ENCODE measurements around the gene GADD45A.
"Not testable (repeated sequence)": the region's sequence is repeated elsewhere in the genome, so short reads cannot be mapped to it uniquely, and the experiment has no call there.

Gene GADD45A

DNA sequence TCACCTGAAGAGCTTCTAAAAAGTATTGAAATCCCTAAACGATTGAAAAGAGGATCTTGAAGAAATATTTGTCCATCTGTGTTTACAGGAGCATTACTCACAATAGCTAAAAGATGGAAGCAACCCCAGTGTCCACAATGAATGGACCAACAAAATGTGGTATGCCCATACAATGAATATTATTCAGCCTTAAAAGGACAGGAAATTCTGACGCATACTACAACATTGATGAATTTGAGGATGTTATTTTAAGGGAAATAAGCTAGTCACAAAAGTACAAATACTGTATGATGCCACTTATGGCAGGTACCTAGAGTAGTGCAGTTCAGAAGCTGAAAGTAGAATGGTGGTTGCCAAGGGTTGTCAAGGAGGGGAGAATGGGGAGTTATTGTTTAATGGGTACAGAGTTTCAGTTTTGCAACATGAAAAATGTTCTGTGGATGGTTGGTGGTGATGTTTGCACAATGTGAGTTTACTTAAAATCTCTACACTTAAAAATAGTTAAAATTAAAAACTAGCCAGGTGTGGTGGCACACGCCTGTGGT is 37.1 kb upstream of the GADD45A start:
- DNase-seq (ENCODE audit: low read depth, low spot score), result no peak
- no peaks in the 10 kb centered on the region for H3K9me3 ChIP-seq (ENCODE audit: low read depth, low read length)
- H3K9ac ChIP-seq (ENCODE audit: insufficient read length), result no peak overlapping the region
- no peak for TF ChIP-seq EZH2 (IDR thresholded peaks at IDR 0.05)
- TF ChIP-seq POLR2AphosphoS5 (IDR thresholded peaks at IDR 0.05; ENCODE audit: borderline replicate concordance, low read depth, low read length), result no peak
- no peak for TF ChIP-seq FOXP2 (optimal IDR thresholded peaks at IDR 0.05; ENCODE audit: control extremely low read depth, extremely low read length, insufficient read depth)
- H3K4me3 ChIP-seq, result no peak overlapping the region
- H3K27ac ChIP-seq, result no peak overlapping the region
- H3K36me3 ChIP-seq (ENCODE audit: insufficient read depth, low read length), result no peaks in the 10 kb centered on the region

DNA sequence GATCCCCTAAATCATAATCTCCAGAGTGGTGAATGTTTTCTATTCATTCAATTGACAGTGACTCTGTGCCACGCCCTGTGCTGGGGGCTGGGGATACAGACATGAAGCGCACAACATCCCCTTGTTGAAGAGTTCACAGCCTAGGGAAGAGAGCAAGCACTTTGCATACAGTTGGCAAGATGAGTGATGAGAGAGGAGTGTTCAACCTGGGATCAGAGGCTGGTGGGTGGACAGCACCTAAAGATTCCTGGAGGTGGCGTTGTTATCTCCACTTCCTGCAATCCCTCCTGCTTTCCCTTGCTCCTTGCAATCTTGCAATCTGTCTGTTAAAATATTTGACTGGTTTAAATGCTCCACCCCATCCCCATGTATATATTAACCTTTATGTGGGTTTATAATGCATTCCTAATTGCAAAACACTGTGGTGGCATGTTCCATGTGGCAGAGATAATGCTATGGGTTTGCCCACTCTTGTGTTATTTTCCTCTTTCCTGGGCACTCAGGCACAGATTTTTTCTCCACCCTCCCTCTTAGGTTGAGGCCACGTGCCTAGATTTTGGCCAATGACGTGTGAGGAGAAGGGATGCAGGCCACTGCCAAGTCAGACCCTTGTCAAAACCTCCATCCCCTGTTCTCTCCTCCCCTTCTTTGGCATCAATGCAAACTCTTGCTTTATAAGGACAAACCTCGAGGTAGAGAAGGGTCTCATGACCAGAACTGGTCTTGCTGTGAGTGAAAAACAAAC is 36.2 kb upstream of the GADD45A start:
- TF ChIP-seq EZH2 (IDR thresholded peaks at IDR 0.05) (no peak), POLR2AphosphoS5 (IDR thresholded peaks at IDR 0.05; ENCODE audit: borderline replicate concordance, low read depth, low read length) (no peak), FOXP2 (optimal IDR thresholded peaks at IDR 0.05; ENCODE audit: control extremely low read depth, extremely low read length, insufficient read depth) (no peak)
- no peaks in the 10 kb centered on the region for H3K9me3 ChIP-seq (ENCODE audit: low read depth, low read length)
- DNase-seq (ENCODE audit: low read depth, low spot score), result no peak
- H3K36me3 ChIP-seq (ENCODE audit: insufficient read depth, low read length), result no peaks in the 10 kb centered on the region
- no peak overlapping the region for H3K27ac ChIP-seq
- no peak overlapping the region for H3K9ac ChIP-seq (ENCODE audit: insufficient read length)
- no peak overlapping the region for H3K4me3 ChIP-seq

DNA sequence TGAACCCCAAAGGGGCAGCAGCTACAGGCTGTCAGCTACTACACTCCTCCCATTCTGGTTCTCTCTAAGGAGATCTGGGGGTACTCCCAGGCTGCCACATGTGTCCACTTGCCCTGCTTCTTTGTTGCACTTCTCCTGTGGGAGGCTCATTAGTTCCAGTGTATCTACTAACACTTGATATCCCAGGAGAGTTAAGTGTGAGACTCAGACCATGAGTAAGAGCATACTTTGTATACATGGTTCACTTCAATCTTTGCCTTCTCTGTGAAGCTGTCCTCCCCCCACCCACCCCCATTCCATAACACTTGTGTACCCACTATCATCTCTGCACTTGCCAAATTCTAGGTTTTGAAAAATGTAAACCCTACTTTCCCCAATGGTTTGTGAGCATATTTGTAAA is 34.9 kb upstream of the GADD45A start:
- Histone ChIP-seq H3K4me3 (no peak overlapping the region), H3K36me3 (ENCODE audit: insufficient read depth, low read length) (no peaks in the 10 kb centered on the region), H3K9me3 (ENCODE audit: low read depth, low read length) (no peaks in the 10 kb centered on the region), H3K9ac (ENCODE audit: insufficient read length) (no peak overlapping the region), H3K27ac (no peak overlapping the region)
- TF ChIP-seq EZH2 (IDR thresholded peaks at IDR 0.05), result no peak
- no peak for TF ChIP-seq FOXP2 (optimal IDR thresholded peaks at IDR 0.05; ENCODE audit: control extremely low read depth, extremely low read length, insufficient read depth)
- TF ChIP-seq POLR2AphosphoS5 (IDR thresholded peaks at IDR 0.05; ENCODE audit: borderline replicate concordance, low read depth, low read length), result no peak
- no peak for DNase-seq (ENCODE audit: low read depth, low spot score)

DNA sequence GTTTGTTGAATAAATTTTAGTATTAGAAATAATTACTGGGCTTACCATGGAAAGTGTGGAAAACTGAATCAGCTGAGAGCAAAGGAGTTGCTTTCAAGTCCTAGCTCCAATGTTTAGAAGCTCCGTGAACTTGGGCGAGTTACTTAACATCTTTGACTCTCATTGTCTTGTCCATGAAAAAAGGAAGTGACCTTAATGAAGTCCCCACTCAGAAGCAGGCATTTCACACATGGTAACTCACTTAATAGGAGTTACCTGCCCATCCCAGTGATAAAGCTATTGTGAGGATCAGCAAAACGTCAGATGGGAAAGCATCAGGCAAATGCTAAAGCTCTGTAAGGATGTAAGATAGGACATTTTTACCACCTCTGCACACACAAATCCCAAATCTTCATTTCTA is 34.0 kb upstream of the GADD45A start:
- no peak overlapping the region for H3K4me3 ChIP-seq
- H3K9me3 ChIP-seq (ENCODE audit: low read depth, low read length), result no peaks in the 10 kb centered on the region
- H3K27ac ChIP-seq, result no peak overlapping the region
- H3K9ac ChIP-seq (ENCODE audit: insufficient read length), result no peak overlapping the region
- no peaks in the 10 kb centered on the region for H3K36me3 ChIP-seq (ENCODE audit: insufficient read depth, low read length)
- no peak for DNase-seq (ENCODE audit: low read depth, low spot score)
- TF ChIP-seq EZH2 (IDR thresholded peaks at IDR 0.05) (no peak), FOXP2 (optimal IDR thresholded peaks at IDR 0.05; ENCODE audit: control extremely low read depth, extremely low read length, insufficient read depth) (no peak)

DNA sequence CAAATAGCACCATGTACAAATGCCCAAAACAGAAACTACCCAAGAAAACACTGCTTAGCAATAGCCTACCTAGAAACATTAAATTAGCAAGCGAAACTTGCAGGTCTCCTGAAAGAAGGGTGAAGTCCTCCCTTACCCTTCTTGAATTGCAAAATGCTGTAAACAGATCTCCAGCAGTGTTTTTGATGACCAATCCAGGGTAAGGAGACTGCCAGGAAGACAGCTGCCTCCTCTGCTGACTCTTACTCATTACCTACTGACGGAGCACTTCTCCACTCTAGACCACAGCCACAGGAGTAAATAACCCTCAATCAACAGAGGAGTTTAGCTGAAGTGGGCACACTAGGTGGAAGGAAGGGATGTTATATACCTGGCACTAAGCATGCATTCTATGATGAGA is 32.2 kb upstream of the GADD45A start:
- Histone ChIP-seq H3K4me3 (no peak overlapping the region), H3K27ac (no peak overlapping the region), H3K9ac (ENCODE audit: insufficient read length) (no peak overlapping the region), H3K9me3 (ENCODE audit: low read depth, low read length) (no peaks in the 10 kb centered on the region), H3K36me3 (ENCODE audit: insufficient read depth, low read length) (no peaks in the 10 kb centered on the region)
- no peak for DNase-seq (ENCODE audit: low read depth, low spot score)
- TF ChIP-seq FOXP2 (optimal IDR thresholded peaks at IDR 0.05; ENCODE audit: control extremely low read depth, extremely low read length, insufficient read depth) (no peak), EZH2 (IDR thresholded peaks at IDR 0.05) (no peak), POLR2AphosphoS5 (IDR thresholded peaks at IDR 0.05; ENCODE audit: borderline replicate concordance, low read depth, low read length) (no peak)

DNA sequence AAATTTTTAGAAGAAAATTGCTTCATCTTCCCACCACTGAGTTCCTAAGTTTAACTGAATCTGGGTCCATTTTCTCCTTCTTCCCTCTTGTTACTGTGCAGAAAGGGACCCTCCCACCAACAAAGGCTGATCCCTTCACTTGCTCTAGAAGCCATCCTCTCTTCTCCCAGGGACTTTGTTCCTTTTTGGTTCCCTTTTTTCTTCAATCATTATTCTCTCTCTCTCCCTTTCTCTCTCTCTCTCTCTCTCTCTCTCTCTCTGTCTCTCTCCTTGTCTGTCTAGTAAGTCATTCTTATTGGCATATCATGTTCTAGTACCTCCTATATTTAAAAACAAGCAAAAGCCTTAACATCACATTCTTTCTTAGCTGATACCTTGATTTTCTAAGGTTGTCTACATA is 31.7 kb upstream of the GADD45A start:
- H3K27ac ChIP-seq, result no peak overlapping the region

DNA sequence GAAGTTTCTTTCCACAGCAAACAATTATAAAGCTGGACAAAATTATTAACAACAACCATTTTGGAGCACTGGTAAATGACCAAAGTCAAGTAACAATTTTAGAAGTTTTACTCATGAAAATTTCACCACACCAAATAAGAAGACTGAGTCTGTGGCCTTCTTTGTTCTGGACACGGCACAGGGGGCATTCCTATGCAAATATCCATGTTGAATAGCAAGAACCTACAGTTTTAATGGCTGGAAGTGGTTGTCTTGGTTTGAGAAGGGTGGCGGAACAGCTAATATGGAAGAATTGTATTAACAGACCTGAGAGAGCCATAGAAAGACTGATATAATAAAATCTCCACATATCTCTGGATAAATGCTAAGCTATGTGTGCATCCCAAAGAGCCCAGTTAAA is 29.4 kb upstream of the GADD45A start:
- no peak overlapping the region for H3K9ac ChIP-seq (ENCODE audit: insufficient read length)
- H3K36me3 ChIP-seq (ENCODE audit: insufficient read depth, low read length), result no peaks in the 10 kb centered on the region
- H3K4me3 ChIP-seq, result no peak overlapping the region
- TF ChIP-seq EZH2 (IDR thresholded peaks at IDR 0.05), result no peak
- TF ChIP-seq FOXP2 (optimal IDR thresholded peaks at IDR 0.05; ENCODE audit: control extremely low read depth, extremely low read length, insufficient read depth), result no peak
- TF ChIP-seq POLR2AphosphoS5 (IDR thresholded peaks at IDR 0.05; ENCODE audit: borderline replicate concordance, low read depth, low read length), result no peak
- no peak for DNase-seq (ENCODE audit: low read depth, low spot score)
- no peak overlapping the region for H3K27ac ChIP-seq
- no peaks in the 10 kb centered on the region for H3K9me3 ChIP-seq (ENCODE audit: low read depth, low read length)

More for the DNA sequence above, 31.7 kb upstream of the GADD45A start:
- no peak for DNase-seq (ENCODE audit: low read depth, low spot score)
- Histone ChIP-seq H3K4me3 (no peak overlapping the region), H3K9me3 (ENCODE audit: low read depth, low read length) (no peaks in the 10 kb centered on the region), H3K36me3 (ENCODE audit: insufficient read depth, low read length) (no peaks in the 10 kb centered on the region), H3K9ac (ENCODE audit: insufficient read length) (no peak overlapping the region)
- TF ChIP-seq FOXP2 (optimal IDR thresholded peaks at IDR 0.05; ENCODE audit: control extremely low read depth, extremely low read length, insufficient read depth), result no peak
- no peak for TF ChIP-seq EZH2 (IDR thresholded peaks at IDR 0.05)
- TF ChIP-seq POLR2AphosphoS5 (IDR thresholded peaks at IDR 0.05; ENCODE audit: borderline replicate concordance, low read depth, low read length), result no peak

DNA sequence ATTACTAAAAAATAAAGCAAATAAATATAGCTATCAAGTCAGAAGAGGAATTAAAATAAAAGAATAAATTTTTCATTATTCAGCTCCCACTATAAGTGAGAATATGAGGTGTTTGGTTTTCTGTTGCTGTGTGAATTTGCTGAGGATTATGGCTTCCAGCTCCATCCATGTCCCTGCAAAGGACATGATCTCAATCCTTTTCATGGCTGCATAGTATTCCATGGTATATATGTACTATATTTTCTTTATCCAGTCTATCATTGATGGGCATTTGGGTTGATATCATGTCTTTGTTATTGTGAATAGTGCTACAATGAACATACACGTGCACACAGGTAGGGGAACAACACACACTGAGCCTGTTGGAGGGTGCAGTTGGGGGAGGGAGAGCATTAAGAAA is 27.8 kb upstream of the GADD45A start:
- DNase-seq (ENCODE audit: low read depth, low spot score); H3K27ac ChIP-seq; H3K9ac ChIP-seq (ENCODE audit: insufficient read length); H3K9me3 ChIP-seq (ENCODE audit: low read depth, low read length); H3K4me3 ChIP-seq; H3K36me3 ChIP-seq (ENCODE audit: insufficient read depth, low read length): not testable (repeated sequence)

DNA sequence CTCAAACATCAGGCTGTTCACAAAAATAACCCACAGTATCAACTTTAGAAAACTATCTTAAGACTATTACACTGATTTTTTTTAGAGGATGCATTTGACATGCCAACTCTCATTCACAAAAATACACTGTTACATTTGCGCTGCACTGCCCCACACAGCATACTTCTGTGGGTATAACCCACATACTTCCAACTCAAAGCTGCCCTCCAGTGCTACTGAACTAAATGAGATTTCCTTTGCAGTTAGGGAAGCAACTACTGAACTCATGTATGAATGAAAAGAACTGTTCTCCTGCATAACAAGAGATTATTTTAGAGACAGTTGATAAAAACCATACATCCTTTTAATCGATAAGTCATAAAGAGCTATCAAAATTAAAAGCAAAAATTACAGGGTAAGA is 25.8 kb upstream of the GADD45A start:
- Histone ChIP-seq H3K9me3 (ENCODE audit: low read depth, low read length) (no peaks in the 10 kb centered on the region), H3K9ac (ENCODE audit: insufficient read length) (no peak overlapping the region), H3K36me3 (ENCODE audit: insufficient read depth, low read length) (no peaks in the 10 kb centered on the region), H3K27ac (no peak overlapping the region), H3K4me3 (no peak overlapping the region)
- no peak for DNase-seq (ENCODE audit: low read depth, low spot score)
- TF ChIP-seq FOXP2 (optimal IDR thresholded peaks at IDR 0.05; ENCODE audit: control extremely low read depth, extremely low read length, insufficient read depth), result no peak
- TF ChIP-seq POLR2AphosphoS5 (IDR thresholded peaks at IDR 0.05; ENCODE audit: borderline replicate concordance, low read depth, low read length), result no peak
- no peak for TF ChIP-seq EZH2 (IDR thresholded peaks at IDR 0.05)

Data from SK-N-MC (cell line).